ENCODE measurements around the gene LYPD1. TPM values are rescaled to one million over a fixed set of nuclear protein-coding genes. Genes with fewer than 3 reads are reported as not detected.
A peak's percentile ranks its signal among the peaks of the same experiment; 100 is the strongest.

LYPD1 gene
- total RNA-seq, 1 donor from 2014 or later, result 53.2 TPM

DNA sequence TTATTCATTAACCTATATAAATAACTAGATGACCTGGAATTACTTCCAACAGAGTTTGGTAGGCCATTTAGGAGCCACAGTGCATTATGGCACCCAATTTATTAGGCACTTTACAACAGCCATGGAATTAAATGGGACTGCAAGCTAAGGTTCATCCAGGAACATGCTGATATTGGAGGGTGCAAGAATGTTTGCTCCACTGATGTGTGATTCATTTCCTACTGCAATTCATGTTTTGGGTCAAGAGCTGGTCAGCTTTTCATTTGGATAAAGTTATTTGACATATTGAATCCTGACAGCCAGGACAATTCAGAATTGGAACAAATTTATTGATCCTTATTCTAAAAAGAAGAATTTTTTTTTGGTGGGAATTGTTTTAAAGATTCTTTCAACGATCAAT lies 11.8 kb upstream of the LYPD1 start:
- TF ChIP-seq CTCF (IDR thresholded peaks at IDR 0.05; ENCODE audit: insufficient read depth, low read length, poor library complexity, severe bottlenecking), result no peak
- DNase-seq (ENCODE audit: low read depth), result no peak
- no peaks in the 10 kb centered on the region for H3K27me3 ChIP-seq (ENCODE audit: control insufficient read depth, insufficient read depth, low read length)
- no peaks in the 10 kb centered on the region for H3K36me3 ChIP-seq (ENCODE audit: control insufficient read depth, insufficient read depth, low read length)
- no peak overlapping the region for H3K4me3 ChIP-seq (ENCODE audit: low read depth, low read length)

DNA sequence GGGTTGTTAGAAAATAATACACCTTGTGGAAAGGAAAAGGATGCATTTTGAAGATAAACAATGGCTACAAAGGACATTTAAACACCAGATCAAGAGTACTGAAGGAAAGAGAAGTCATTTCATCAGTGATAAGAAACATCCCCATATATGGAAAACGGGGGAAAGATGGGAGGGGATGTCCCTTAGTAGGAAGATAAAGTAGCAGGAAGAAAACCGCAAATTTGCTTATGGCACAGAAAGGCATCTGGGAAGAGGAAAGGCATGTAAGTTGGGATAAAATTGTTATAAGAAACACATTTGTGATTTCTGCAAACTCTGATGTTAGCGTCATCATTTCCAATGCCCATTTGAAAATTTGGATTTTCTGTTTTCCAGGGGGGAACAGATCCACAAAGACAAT lies 10.5 kb upstream of the LYPD1 start:
- no peaks in the 10 kb centered on the region for H3K36me3 ChIP-seq (ENCODE audit: control insufficient read depth, insufficient read depth, low read length)
- no peak overlapping the region for H3K4me3 ChIP-seq (ENCODE audit: low read depth, low read length)
- DNase-seq (ENCODE audit: low read depth), result no peak
- no peak for TF ChIP-seq CTCF (IDR thresholded peaks at IDR 0.05; ENCODE audit: insufficient read depth, low read length, poor library complexity, severe bottlenecking)
- no peaks in the 10 kb centered on the region for H3K27me3 ChIP-seq (ENCODE audit: control insufficient read depth, insufficient read depth, low read length)

- Histone ChIP-seq H3K4me3 (ENCODE audit: low read depth, low read length) (no peak overlapping the region), H3K27me3 (ENCODE audit: control insufficient read depth, insufficient read depth, low read length) (no peaks in the 10 kb centered on the region), H3K36me3 (ENCODE audit: control insufficient read depth, insufficient read depth, low read length) (no peaks in the 10 kb centered on the region)
- no peak for DNase-seq (ENCODE audit: low read depth)
- no peak for TF ChIP-seq CTCF (IDR thresholded peaks at IDR 0.05; ENCODE audit: insufficient read depth, low read length, poor library complexity, severe bottlenecking)
Measured at GRCh38 chr2:132678483-132678882, 8.5 kb upstream of the LYPD1 start.

- H3K4me3 ChIP-seq (ENCODE audit: low read depth, low read length), result no peak overlapping the region
- no peaks in the 10 kb centered on the region for H3K27me3 ChIP-seq (ENCODE audit: control insufficient read depth, insufficient read depth, low read length)
- H3K36me3 ChIP-seq (ENCODE audit: control insufficient read depth, insufficient read depth, low read length), result no peaks in the 10 kb centered on the region
- TF ChIP-seq CTCF (IDR thresholded peaks at IDR 0.05; ENCODE audit: insufficient read depth, low read length, poor library complexity, severe bottlenecking), result no peak
- DNase-seq (ENCODE audit: low read depth), result no peak
Measured at GRCh38 chr2:132677661-132678060, 7.7 kb upstream of the LYPD1 start.

GRCh38 chr2:132676999-132677398 lies 7.0 kb upstream of the LYPD1 start:
- Histone ChIP-seq H3K36me3 (ENCODE audit: control insufficient read depth, insufficient read depth, low read length) (no peaks in the 10 kb centered on the region), H3K4me3 (ENCODE audit: low read depth, low read length) (no peak overlapping the region), H3K27me3 (ENCODE audit: control insufficient read depth, insufficient read depth, low read length) (no peaks in the 10 kb centered on the region)
- no peak for DNase-seq (ENCODE audit: low read depth)
- TF ChIP-seq CTCF (IDR thresholded peaks at IDR 0.05; ENCODE audit: insufficient read depth, low read length, poor library complexity, severe bottlenecking), result no peak

- H3K36me3 ChIP-seq (ENCODE audit: control insufficient read depth, insufficient read depth, low read length), result no peaks in the 10 kb centered on the region
- TF ChIP-seq CTCF (IDR thresholded peaks at IDR 0.05; ENCODE audit: insufficient read depth, low read length, poor library complexity, severe bottlenecking), result no peak
- no peaks in the 10 kb centered on the region for H3K27me3 ChIP-seq (ENCODE audit: control insufficient read depth, insufficient read depth, low read length)
- DNase-seq (ENCODE audit: low read depth), result peak; percentile 96
- peak overlapping the region; percentile 91 for H3K4me3 ChIP-seq (ENCODE audit: low read depth, low read length)
Measured at GRCh38 chr2:132671151-132671835, 1.3 kb upstream of the LYPD1 start.

Measured in kidney epithelial cell (primary cell).